T-cell (primary cell): ENCODE measurements around the gene MRPS34. TPM values are rescaled to one million over a fixed set of nuclear protein-coding genes. Genes with fewer than 3 reads are reported as not detected.

Experiments
- ATAC-seq, 4 experiments: fragments of 200-7000 bp in 3 of 4; fragments of 150-1000 bp in 1 of 4; cut with Tn5 transposase; replicated peaks in 1 of 4; 1 replicate in 3 of 4; 2 replicates in 1 of 4; pipeline ENCODE4 v1.10.0; 2021; ENCODE audit warnings: moderate library complexity in 3 of 4, mild to moderate bottlenecking in 2 of 4, moderate number of reproducible peaks in 1 of 4
- CTCF ChIA-PET, 2 donors: fragments of 300-600 bp; sonication (Branson Sonifier 250); formaldehyde crosslinking; loops; one replicate each; lab custom pipeline; 2022; ENCODE audit warnings: antibody characterized with exemption in 2 of 2; lab: Charles Lee
- POLR2A ChIA-PET, 2 donors: fragments of 300-600 bp; sonication (Branson Sonifier 250); formaldehyde crosslinking; loops; one replicate each; lab custom pipeline; 2022; ENCODE audit warnings: antibody characterized with exemption in 2 of 2; lab: Charles Lee
- DNase-seq, 35 experiments: peaks; one replicate each; pipeline versions ENCODE4 v3.0.0 to v3.0.0-alpha.2; 2013 to 2023
- H3K27ac ChIP-seq: one replicate; pipeline ENCODE4 v1.5.1; 2013; ENCODE audit warnings: low read length
- H3K27me3 ChIP-seq, 2 experiments: replicated peaks in 1 of 2; 1 replicate in 1 of 2; 2 replicates in 1 of 2; pipeline versions ENCODE4 v1.6.1 to v1.7.0; 2013; ENCODE audit warnings: low read length in 1 of 2, mixed read lengths in 1 of 2; ENCODE audit not compliant: control insufficient read depth in 2 of 2, insufficient read depth in 2 of 2; ENCODE audit errors: extremely low read depth in 1 of 2
- H3K36me3 ChIP-seq, 2 donors: 1 replicate in 1 of 2; 2 replicates in 1 of 2; pipeline versions ENCODE4 v1.6.1 to v1.7.0; 2013; ENCODE audit warnings: low read length in 1 of 2; ENCODE audit not compliant: control insufficient read depth in 2 of 2, insufficient read depth in 1 of 2; ENCODE audit errors: extremely low read depth in 1 of 2
- H3K4me1 ChIP-seq, 2 experiments: 1 replicate in 1 of 2; 2 replicates in 1 of 2; pipeline versions ENCODE4 v1.6.1 to v1.7.0; 2013; ENCODE audit warnings: low read length in 2 of 2, mixed read lengths in 1 of 2; ENCODE audit not compliant: insufficient read depth in 2 of 2, control insufficient read depth in 1 of 2; ENCODE audit errors: extremely low read depth in 1 of 2
- H3K4me3 ChIP-seq, 2 donors: 1 replicate in 1 of 2; 2 replicates in 1 of 2; pipeline versions ENCODE4 v1.5.1 to v1.7.0; 2013; ENCODE audit warnings: mild to moderate bottlenecking in 2 of 2, low read length in 1 of 2, moderate library complexity in 1 of 2; ENCODE audit not compliant: control insufficient read depth in 1 of 2; ENCODE audit errors: extremely low read depth in 1 of 2
- H3K9me3 ChIP-seq: 2 replicates; pipeline ENCODE4 v1.7.0; 2013
- H3K27ac Mint-ChIP-seq, 2 donors: one replicate each; pipeline ENCODE4 v1.8.0; 2020 to 2021; ENCODE audit warnings: mild to moderate bottlenecking in 2 of 2, mixed read lengths in 2 of 2
- H3K27me3 Mint-ChIP-seq, 2 donors: one replicate each; pipeline ENCODE4 v1.8.0; 2021 to 2022; ENCODE audit warnings: mixed read lengths in 2 of 2
- H3K36me3 Mint-ChIP-seq: one replicate; pipeline ENCODE4 v1.8.0; 2021; ENCODE audit warnings: mixed read lengths
- H3K4me1 Mint-ChIP-seq, 3 donors: one replicate each; pipeline ENCODE4 v1.8.0; 2020 to 2022; ENCODE audit warnings: mixed read lengths in 3 of 3, mild to moderate bottlenecking in 1 of 3
- H3K4me3 Mint-ChIP-seq, 3 donors: one replicate each; pipeline ENCODE4 v1.8.0; 2020 to 2022; ENCODE audit warnings: mild to moderate bottlenecking in 3 of 3, mixed read lengths in 3 of 3, moderate library complexity in 3 of 3
- H3K9me3 Mint-ChIP-seq, 3 donors: one replicate each; pipeline ENCODE4 v1.8.0; 2020 to 2022; ENCODE audit warnings: mixed read lengths in 3 of 3
- WGBS: methylation state at CpG from one replicate; pipeline ENCODE4 v1.1.5; 2013; ENCODE audit warnings: missing lambda C conversion rate; ENCODE audit not compliant: insufficient coverage; 5-methylcytosine and 5-hydroxymethylcytosine counted together
- total RNA-seq, 35 experiments: library from RNA in 6 of 35; stranded (reverse) in 6 of 35; fragments of 120-200 nt in 1 of 35; gene quantifications; one replicate each; pipeline versions ENCODE4 v1.2.1 to v1.2.4 and lab custom pipeline; 2013 to 2026

MRPS34 gene
- total RNA-seq, 5 donors from 2014 or later (not counting 1 experiment from before 2014, with no cell fraction given) = 37.5 to 91.2 (median 77.9) TPM

- no peaks in the 10 kb centered on the region for H3K9me3 ChIP-seq
- H3K27ac Mint-ChIP-seq = peak overlapping the region; percentile 95 to 97
- peak overlapping the region; percentile 67 to 79 for H3K4me3 ChIP-seq
- POLR2A ChIA-PET = interaction anchor here in 1 of 2 donors (0.6 kb wide), 1 partner anchor 10 kb away, joined by 6 read pairs; the partner anchor contains the start of gene SPSB3
- CTCF ChIA-PET = interaction anchor here in 1 of 2 donors (2.2 kb wide), 1 partner anchor 11 kb away, joined by 12 read pairs; the partner anchor contains the start of genes NUBP2 and SPSB3
- DNase-seq = no peak
- peak overlapping the region; percentile 94 to 98 (median 97) for H3K4me3 Mint-ChIP-seq
- no peaks in the 10 kb centered on the region for H3K27me3 Mint-ChIP-seq
- peaks cover 17 to 24% (median 18%) of the 10 kb centered on the region in 3 donors for H3K4me1 Mint-ChIP-seq
- no peak for ATAC-seq
- H3K9me3 Mint-ChIP-seq = no peaks in the 10 kb centered on the region
- peak overlapping the region; percentile 54 for H3K27ac ChIP-seq
- H3K36me3 Mint-ChIP-seq = peaks cover 5% of the 10 kb centered on the region
- H3K27me3 ChIP-seq = no peaks in the 10 kb centered on the region
- H3K4me1 ChIP-seq = peaks cover 4 to 45% of the 10 kb centered on the region in 2 experiments
- 11% methylated on average over 16 of the region's 22 CpGs for WGBS
- peaks cover 8 to 28% of the 10 kb centered on the region in 2 donors for H3K36me3 ChIP-seq
These were observed 1.0 kb downstream of the MRPS34 start for GRCh38 chr16:1771864-1772361.

GRCh38 chr16:1771188-1771863 is 1.6 kb downstream of the MRPS34 start, which contains the start of gene NME3:
Gene NME3, minus strand, starts transcription at chr16:1771543. Its CDS starts 9 bp downstream, at chr16:1771534.
- H3K36me3 Mint-ChIP-seq = peaks cover 6% of the 10 kb centered on the region
- H3K4me1 ChIP-seq = peaks cover 4 to 45% of the 10 kb centered on the region in 2 experiments
- peak within 1 kb of the TSS; percentile 54 for H3K27ac ChIP-seq
- H3K4me1 Mint-ChIP-seq = peaks cover 17 to 24% (median 18%) of the 10 kb centered on the region in 3 donors
- ChIA-PET CTCF (interaction anchor here in 1 of 2 donors (2.2 kb wide), 1 partner anchor 11 kb away, joined by 12 read pairs; the partner anchor contains the start of genes NUBP2 and SPSB3), POLR2A (no interaction called here)
- WGBS = under 1% methylated on average over 68 of the region's 79 CpGs
- H3K4me3 ChIP-seq = peak within 1 kb of the TSS; percentile 67 to 79
- ATAC-seq (peak; percentile 57 to 60 (median 60)), DNase-seq (peak; percentile 17 to 80 (median 61))
- peaks cover 6 to 27% of the 10 kb centered on the region in 2 donors for H3K36me3 ChIP-seq
- H3K27me3 ChIP-seq = no peaks in the 10 kb centered on the region
- H3K9me3 Mint-ChIP-seq = no peaks in the 10 kb centered on the region
- no peaks in the 10 kb centered on the region for H3K27me3 Mint-ChIP-seq
- peak within 1 kb of the TSS; percentile 94 to 98 (median 97) for H3K4me3 Mint-ChIP-seq
- H3K9me3 ChIP-seq = no peaks in the 10 kb centered on the region
- H3K27ac Mint-ChIP-seq = peak within 1 kb of the TSS; percentile 95 to 97

DNA sequence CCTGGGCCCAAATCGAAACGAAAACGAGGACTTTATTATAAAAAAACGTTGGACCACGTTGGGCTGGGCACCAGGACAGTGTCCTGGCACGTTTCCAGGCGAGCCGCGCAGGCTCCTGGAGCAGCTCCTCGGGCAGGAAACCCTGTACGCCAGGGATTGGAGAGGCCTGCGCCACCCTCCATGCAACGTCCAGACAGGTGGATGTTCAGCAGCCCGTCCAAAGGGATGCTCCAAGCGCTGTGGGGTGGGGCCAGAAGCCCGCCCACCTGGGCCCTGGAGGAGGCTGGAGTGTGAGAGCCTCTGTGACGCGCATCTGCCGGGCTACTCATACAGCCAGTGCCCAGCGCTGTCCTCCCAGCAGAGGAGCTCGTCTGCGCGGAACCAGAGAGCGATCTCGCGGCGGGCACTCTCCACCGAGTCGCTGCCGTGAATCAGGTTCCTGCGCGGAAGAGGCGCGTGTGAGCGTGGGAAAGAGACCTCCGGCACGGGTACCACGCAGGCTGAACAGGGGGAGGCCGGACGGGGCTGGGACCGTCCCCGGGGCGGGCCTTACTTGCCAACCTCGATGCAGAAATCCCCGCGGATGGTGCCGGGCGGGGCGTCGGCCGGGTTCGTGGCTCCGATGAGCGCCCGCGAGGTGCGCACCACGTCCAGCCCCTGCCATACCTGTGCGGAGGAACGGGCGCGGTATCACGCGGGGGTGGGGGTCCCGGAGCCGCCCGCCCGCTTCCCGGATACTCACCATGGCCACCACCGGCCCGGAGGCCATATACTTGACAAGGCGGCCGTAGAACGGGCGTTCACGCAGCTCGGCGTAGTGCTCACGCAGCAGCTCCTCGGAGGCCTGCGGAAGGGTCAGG is 2.4 kb downstream of the MRPS34 start:
- peak in 3 of 4 experiments; percentile 3 to 8 (median 3) for ATAC-seq
- H3K4me3 ChIP-seq = peak overlapping the region; percentile 56 to 79
- POLR2A ChIA-PET = no interaction called here

GRCh38 chr16:1769402-1770300 is 3.3 kb downstream of the MRPS34 start:
- peaks cover 6 to 36% of the 10 kb centered on the region in 2 donors for H3K36me3 ChIP-seq
- Mint-ChIP-seq H3K4me3 (peak overlapping the region; percentile 80 to 97 (median 94)), H3K36me3 (peaks cover 6% of the 10 kb centered on the region), H3K4me1 (peaks cover 15 to 17% (median 15%) of the 10 kb centered on the region in 3 donors), H3K27ac (peak overlapping the region; percentile 52 to 80), H3K9me3 (no peaks in the 10 kb centered on the region), H3K27me3 (no peaks in the 10 kb centered on the region)
- 89% methylated on average over 11 of the region's 27 CpGs for WGBS
- CTCF ChIA-PET = no interaction called here
- H3K27me3 ChIP-seq = no peaks in the 10 kb centered on the region
- H3K4me1 ChIP-seq = peaks cover 4 to 36% of the 10 kb centered on the region in 2 experiments
- DNase-seq (no peak), ATAC-seq (no peak)
- no peaks in the 10 kb centered on the region for H3K9me3 ChIP-seq
- POLR2A ChIA-PET = no interaction called here
- no peak overlapping the region for H3K4me3 ChIP-seq
- H3K27ac ChIP-seq = peak overlapping the region; percentile 43

More for the DNA sequence above, 2.4 kb downstream of the MRPS34 start:
- Mint-ChIP-seq H3K27ac (peak overlapping the region; percentile 52 to 80), H3K36me3 (peaks cover 6% of the 10 kb centered on the region), H3K9me3 (no peaks in the 10 kb centered on the region), H3K27me3 (no peaks in the 10 kb centered on the region), H3K4me3 (peak overlapping the region; percentile 80 to 97 (median 94)), H3K4me1 (peaks cover 17 to 24% (median 18%) of the 10 kb centered on the region in 3 donors)
- H3K9me3 ChIP-seq = no peaks in the 10 kb centered on the region
- H3K27ac ChIP-seq = peak overlapping the region; percentile 43
- no peaks in the 10 kb centered on the region for H3K27me3 ChIP-seq
- peaks cover 4 to 45% of the 10 kb centered on the region in 2 experiments for H3K4me1 ChIP-seq
- H3K36me3 ChIP-seq = peaks cover 6 to 30% of the 10 kb centered on the region in 2 donors
- WGBS = 30% methylated on average over 78 of the region's 81 CpGs
- CTCF ChIA-PET = no interaction called here
- DNase-seq = peak in 32 of 35 experiments; percentile 20 to 76 (median 41)

- POLR2A ChIA-PET = no interaction called here
- peak overlapping the region in 1 of 3 donors; percentile 97 for H3K4me3 Mint-ChIP-seq
These were observed 4.0 kb downstream of the MRPS34 start for GRCh38 chr16:1768767-1769401.

More at GRCh38 chr16:1768767-1769401, 4.0 kb downstream of the MRPS34 start:
- peaks cover 13 to 41% of the 10 kb centered on the region in 2 donors for H3K36me3 ChIP-seq
- no peak overlapping the region for H3K27ac Mint-ChIP-seq
- H3K27me3 Mint-ChIP-seq = no peaks in the 10 kb centered on the region
- H3K9me3 Mint-ChIP-seq = no peaks in the 10 kb centered on the region
- DNase-seq (no peak), ATAC-seq (no peak)
- CTCF ChIA-PET = no interaction called here
- peaks cover 6% of the 10 kb centered on the region for H3K36me3 Mint-ChIP-seq
- no peak overlapping the region for H3K27ac ChIP-seq
- H3K4me3 ChIP-seq = no peak overlapping the region
- 89% methylated on average over 14 of the region's 26 CpGs for WGBS
- H3K4me1 Mint-ChIP-seq = peaks cover 11 to 17% (median 12%) of the 10 kb centered on the region in 3 donors
- H3K9me3 ChIP-seq = no peaks in the 10 kb centered on the region
- H3K27me3 ChIP-seq = no peaks in the 10 kb centered on the region
- peaks cover 1 to 29% of the 10 kb centered on the region in 2 experiments for H3K4me1 ChIP-seq
